ENCODE measurements around the gene CLSTN1.

GRCh38 chr1:9744106-9744799 is 79.5 kb downstream of the CLSTN1 start:
- TF ChIP-seq CTCF (IDR thresholded peaks at IDR 0.05; ENCODE audit: insufficient read depth, low read length, poor library complexity, severe bottlenecking) (no peak), EZH2phosphoT487 (conservative IDR thresholded peaks at IDR 0.05; ENCODE audit: low read length) (no peak)
